Fibroblast of lung (primary cell): ENCODE data around the gene TAAR9.

Experiments
- EZH2 ChIP-seq: IDR thresholded peaks from 2 replicates; pipeline ENCODE4 v1.5.1; 2012; ENCODE audit warnings: low read length, control low read depth, mild to moderate bottlenecking; ENCODE audit errors: missing control alignments
- TF ChIP-seq, protein P1 (sequence below), 2 donors: IDR thresholded peaks in 1 of 2; conservative IDR thresholded peaks in 1 of 2; 1 replicate in 1 of 2; 2 replicates in 1 of 2; pipeline ENCODE4 v1.5.1; 2011 to 2012; ENCODE audit warnings: low read length in 2 of 2, control low read depth in 1 of 2, inconsistent platforms in 1 of 2, low read depth in 1 of 2, mild to moderate bottlenecking in 1 of 2

DNA sequence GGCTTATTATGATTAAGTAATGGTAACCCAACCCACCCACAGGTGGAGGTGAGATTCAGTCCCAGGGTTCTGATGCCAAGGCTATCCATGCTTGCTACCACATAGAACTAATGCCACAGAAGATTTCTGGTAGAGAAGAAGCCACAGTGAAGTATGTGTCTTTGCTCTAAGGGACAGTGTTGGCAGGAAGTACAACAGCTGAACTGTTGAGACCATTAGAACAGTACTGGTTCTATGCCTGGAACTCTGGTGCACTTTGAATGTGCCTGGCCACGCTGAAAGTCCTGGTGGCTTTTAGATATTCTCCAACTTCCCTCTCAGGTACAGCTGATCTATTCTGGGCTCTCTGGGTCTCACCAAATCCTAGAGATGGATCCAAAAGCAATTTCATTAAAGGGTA, 32.9 kb upstream of the TAAR9 start:
- TF ChIP-seq, protein P1, sequence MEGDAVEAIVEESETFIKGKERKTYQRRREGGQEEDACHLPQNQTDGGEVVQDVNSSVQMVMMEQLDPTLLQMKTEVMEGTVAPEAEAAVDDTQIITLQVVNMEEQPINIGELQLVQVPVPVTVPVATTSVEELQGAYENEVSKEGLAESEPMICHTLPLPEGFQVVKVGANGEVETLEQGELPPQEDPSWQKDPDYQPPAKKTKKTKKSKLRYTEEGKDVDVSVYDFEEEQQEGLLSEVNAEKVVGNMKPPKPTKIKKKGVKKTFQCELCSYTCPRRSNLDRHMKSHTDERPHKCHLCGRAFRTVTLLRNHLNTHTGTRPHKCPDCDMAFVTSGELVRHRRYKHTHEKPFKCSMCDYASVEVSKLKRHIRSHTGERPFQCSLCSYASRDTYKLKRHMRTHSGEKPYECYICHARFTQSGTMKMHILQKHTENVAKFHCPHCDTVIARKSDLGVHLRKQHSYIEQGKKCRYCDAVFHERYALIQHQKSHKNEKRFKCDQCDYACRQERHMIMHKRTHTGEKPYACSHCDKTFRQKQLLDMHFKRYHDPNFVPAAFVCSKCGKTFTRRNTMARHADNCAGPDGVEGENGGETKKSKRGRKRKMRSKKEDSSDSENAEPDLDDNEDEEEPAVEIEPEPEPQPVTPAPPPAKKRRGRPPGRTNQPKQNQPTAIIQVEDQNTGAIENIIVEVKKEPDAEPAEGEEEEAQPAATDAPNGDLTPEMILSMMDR (conservative IDR thresholded peaks at IDR 0.05 in 1 of 2, IDR thresholded peaks at IDR 0.05 in 1 of 2; ENCODE audit: low read depth in 1 of 2, low read length in 2 of 2) = no peak
- no peak for TF ChIP-seq EZH2
